B cell (primary cell): ENCODE results near the gene IL1RAP. TPM values are rescaled to one million over a fixed set of nuclear protein-coding genes. Genes with fewer than 3 reads are reported as not detected.

Experiments used
- ATAC-seq: fragments of 200-7000 bp; cut with Tn5 transposase; one replicate; pipeline ENCODE4 v1.10.0; 2021; ENCODE audit warnings: low read depth, mild to moderate bottlenecking, moderate number of reproducible peaks, moderate library complexity
- CTCF ChIA-PET: fragments of 350-600 bp; sonication (Branson Sonifier 250); formaldehyde crosslinking; loops from one replicate; lab custom pipeline; 2021; ENCODE audit warnings: antibody characterized with exemption, inconsistent platforms; lab: Charles Lee
- POLR2A ChIA-PET: fragments of 350-600 bp; sonication (Branson Sonifier 250); formaldehyde crosslinking; loops from one replicate; lab custom pipeline; 2021; ENCODE audit warnings: antibody characterized with exemption; lab: Charles Lee
- DNase-seq: peaks from one replicate; pipeline ENCODE4 v3.0.0; 2013
- H2AFZ ChIP-seq: 2 replicates; pipeline ENCODE4 v1.6.1; 2012; ENCODE audit warnings: mild to moderate bottlenecking, low read depth, low read length; ENCODE audit not compliant: insufficient read depth, poor library complexity, severe bottlenecking
- H3K27ac ChIP-seq, 2 donors: 1 replicate in 1 of 2; 2 replicates in 1 of 2; pipeline ENCODE4 v1.5.1; 2012 to 2013; ENCODE audit warnings: low read length in 2 of 2, mild to moderate bottlenecking in 2 of 2, moderate library complexity in 1 of 2
- H3K27me3 ChIP-seq, 4 experiments: fragments of 200-600 bp in 1 of 4; sonication (generic) in 1 of 4; replicated peaks in 1 of 4; 1 replicate in 2 of 4; 2 replicates in 2 of 4; pipeline versions ENCODE4 v1.6.1 to v1.7.0; 2013 to 2016; ENCODE audit warnings: low read length in 3 of 4, mild to moderate bottlenecking in 2 of 4, mixed read lengths in 1 of 4, moderate library complexity in 1 of 4; ENCODE audit not compliant: insufficient read depth in 4 of 4, control insufficient read depth in 3 of 4; ENCODE audit errors: control extremely low read depth in 1 of 4
- H3K36me3 ChIP-seq, 2 experiments: replicated peaks in 1 of 2; 1 replicate in 1 of 2; 2 replicates in 1 of 2; pipeline versions ENCODE4 v1.6.1 to v1.7.1; 2013; ENCODE audit warnings: low read length in 1 of 2; ENCODE audit not compliant: insufficient read depth in 2 of 2, control insufficient read depth in 1 of 2; ENCODE audit errors: control extremely low read depth in 1 of 2, extremely low read depth in 1 of 2
- H3K4me1 ChIP-seq, 2 donors: fragments of 200-600 bp in 1 of 2; sonication (generic) in 1 of 2; 1 replicate in 1 of 2; 2 replicates in 1 of 2; pipeline versions ENCODE4 v1.5.1 to v1.6.1; 2013 to 2017; ENCODE audit warnings: low read length in 2 of 2; ENCODE audit not compliant: control insufficient read depth in 2 of 2, insufficient read depth in 2 of 2
- H3K4me2 ChIP-seq: replicated peaks from 2 replicates; pipeline ENCODE3; 2012; ENCODE audit warnings: mild to moderate bottlenecking, low read depth, low read length; ENCODE audit not compliant: poor library complexity, severe bottlenecking
- H3K4me3 ChIP-seq, 5 experiments: fragments of 200-600 bp in 1 of 5; sonication (generic) in 1 of 5; 1 replicate in 3 of 5; 2 replicates in 2 of 5; pipeline versions ENCODE4 v1.5.1 to v1.7.0; 2011 to 2016; ENCODE audit warnings: low read length in 4 of 5, mild to moderate bottlenecking in 4 of 5, low read depth in 2 of 5, control low read depth in 1 of 5, moderate library complexity in 1 of 5; ENCODE audit not compliant: insufficient read depth in 1 of 5; ENCODE audit errors: control extremely low read depth in 1 of 5, extremely low read depth in 1 of 5
- H3K79me2 ChIP-seq: fragments of 200-600 bp; sonication (generic); one replicate; pipeline ENCODE4 v1.6.0; 2016; ENCODE audit warnings: low read length; ENCODE audit not compliant: control insufficient read depth, insufficient read depth
- H3K9ac ChIP-seq: fragments of 200-600 bp; sonication (generic); 2 replicates; pipeline ENCODE4 v1.6.1; 2017; ENCODE audit warnings: mild to moderate bottlenecking, low read length, moderate library complexity
- H3K9me3 ChIP-seq, 3 donors: one replicate each; pipeline versions ENCODE4 v1.6.1 to v1.7.1; 2013; ENCODE audit warnings: low read length in 2 of 3; ENCODE audit not compliant: control insufficient read depth in 2 of 3, insufficient read depth in 1 of 3; ENCODE audit errors: control extremely low read depth in 1 of 3
- H4K20me1 ChIP-seq: 2 replicates; pipeline ENCODE4 v1.6.0; 2012; ENCODE audit warnings: mild to moderate bottlenecking, low read length; ENCODE audit not compliant: insufficient read depth, control insufficient read depth, poor library complexity, severe bottlenecking
- H3K27ac Mint-ChIP-seq: one replicate; pipeline ENCODE4 v1.8.0; 2021; ENCODE audit warnings: mixed read lengths
- H3K27me3 Mint-ChIP-seq: one replicate; pipeline ENCODE4 v1.8.0; 2021; ENCODE audit warnings: mixed read lengths
- H3K4me1 Mint-ChIP-seq: one replicate; pipeline ENCODE4 v1.8.0; 2021; ENCODE audit warnings: mixed read lengths
- H3K4me3 Mint-ChIP-seq: one replicate; pipeline ENCODE4 v1.8.0; 2021; ENCODE audit warnings: mixed read lengths
- H3K9me3 Mint-ChIP-seq: one replicate; pipeline ENCODE4 v1.8.0; 2022; ENCODE audit warnings: mixed read lengths; ENCODE audit not compliant: insufficient read depth
- CTCF ChIP-seq: fragments of 200-600 bp; IDR thresholded peaks from one replicate; pipeline ENCODE4 v1.8.0; 2022; ENCODE audit warnings: antibody characterized with exemption, mild to moderate bottlenecking
- EZH2 ChIP-seq: IDR thresholded peaks from 2 replicates; pipeline ENCODE4 v1.6.1; 2012; ENCODE audit warnings: borderline replicate concordance, low read depth, mild to moderate bottlenecking, moderate library complexity, low read length; ENCODE audit not compliant: insufficient read depth, poor library complexity, severe bottlenecking
- WGBS: methylation state at CpG from one replicate; pipeline ENCODE4 v1.1.5; 2013; ENCODE audit warnings: missing lambda C conversion rate; ENCODE audit not compliant: insufficient coverage; 5-methylcytosine and 5-hydroxymethylcytosine counted together
- intact Hi-C: fragments of 100-400 bp; cut with micrococcal nuclease; formaldehyde crosslinking; loops from one replicate; pipeline ENCODE4 v1.10.0; 2022
- polyA plus RNA-seq: library from polyadenylated mRNA; depleted of rRNA; stranded (reverse); fragments of >200 nt; gene quantifications from 2 replicates; pipeline ENCODE4 v1.2.3, GENCODE V29; 2012
- total RNA-seq, 2 donors: library from RNA; stranded (reverse); fragments of 120-200 nt in 1 of 2; gene quantifications; 1 replicate in 1 of 2; 2 replicates in 1 of 2; pipeline versions ENCODE4 v1.2.3 to v1.2.4, GENCODE V29; 2013 to 2022

IL1RAP gene
- total and polyA plus RNA-seq, 2 donors (not counting 1 experiment from before 2014, with no cell fraction given) = 2.3 to 11.5 TPM

- H3K9ac ChIP-seq = no peak overlapping the region
- DNase-seq (no peak), ATAC-seq (no peak)
- H2AFZ ChIP-seq = no peak overlapping the region
- intact Hi-C loops = no loop called here
- Mint-ChIP-seq H3K4me1 (peaks cover 9% of the 10 kb centered on the region), H3K27me3 (no peaks in the 10 kb centered on the region), H3K9me3 (no peaks in the 10 kb centered on the region), H3K27ac (no peak overlapping the region), H3K4me3 (no peak overlapping the region)
- H4K20me1 ChIP-seq = no peaks in the 10 kb centered on the region
- H3K36me3 ChIP-seq = no peaks in the 10 kb centered on the region
- no peaks in the 10 kb centered on the region for H3K4me1 ChIP-seq
- no peak for TF ChIP-seq CTCF
- TF ChIP-seq EZH2 = no peak
- no peak overlapping the region for H3K4me3 ChIP-seq
- no peaks in the 10 kb centered on the region for H3K9me3 ChIP-seq
- 98% methylated on average over 4 of the region's 4 CpGs for WGBS
- ChIA-PET CTCF (no interaction called here), POLR2A (no interaction called here)
- H3K27me3 ChIP-seq = no peaks in the 10 kb centered on the region
- H3K27ac ChIP-seq = no peak overlapping the region
- H3K4me2 ChIP-seq = no peak overlapping the region
- H3K79me2 ChIP-seq = no peaks in the 10 kb centered on the region
Measured at GRCh38 chr3:190534386-190534785, 20.5 kb downstream of the IL1RAP start.

GRCh38 chr3:190534986-190535385, 21.1 kb downstream of the IL1RAP start:
- intact Hi-C loops = no loop called here
- ChIA-PET POLR2A (no interaction called here), CTCF (no interaction called here)
- no peak for TF ChIP-seq EZH2
- no peak for TF ChIP-seq CTCF
- Histone ChIP-seq H3K36me3 (no peaks in the 10 kb centered on the region), H3K4me2 (no peak overlapping the region), H2AFZ (no peak overlapping the region), H3K4me1 (no peaks in the 10 kb centered on the region), H4K20me1 (no peaks in the 10 kb centered on the region), H3K27me3 (no peaks in the 10 kb centered on the region), H3K79me2 (no peaks in the 10 kb centered on the region), H3K4me3 (no peak overlapping the region), H3K9ac (no peak overlapping the region), H3K9me3 (no peaks in the 10 kb centered on the region), H3K27ac (no peak overlapping the region)
- Mint-ChIP-seq H3K27ac (no peak overlapping the region), H3K4me3 (no peak overlapping the region), H3K9me3 (no peaks in the 10 kb centered on the region), H3K27me3 (no peaks in the 10 kb centered on the region), H3K4me1 (peaks cover 9% of the 10 kb centered on the region)
- ATAC-seq = no peak
- WGBS = 100% methylated on average over 1 of the region's 2 CpGs
- no peak for DNase-seq
